Measurements from ENCODE around the gene PIK3R3. TPM values are rescaled to one million over a fixed set of nuclear protein-coding genes. Genes with fewer than 3 reads are reported as not detected.

Gene PIK3R3
- total RNA-seq, 1 experiment from 2014 or later, result 9.0 TPM

DNA sequence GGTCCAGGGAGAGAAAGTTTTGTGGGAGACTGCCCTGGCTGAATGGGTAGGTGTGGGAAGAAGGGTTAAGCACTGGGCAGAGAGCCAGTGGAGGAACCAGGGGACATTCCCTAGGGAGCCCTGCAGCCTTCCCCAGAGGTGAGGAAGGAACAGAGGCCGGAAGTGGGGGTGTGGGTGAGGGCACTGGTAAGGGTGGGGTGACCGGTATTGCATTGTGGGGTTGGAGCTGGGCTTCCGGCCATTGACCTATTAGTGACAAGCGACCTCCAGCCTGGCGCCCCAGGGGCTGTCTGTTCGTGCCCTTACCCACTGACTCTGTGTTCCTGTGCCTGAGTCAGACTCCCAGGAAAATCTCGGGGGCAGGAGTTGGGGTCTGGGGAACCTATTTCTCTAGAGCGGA lies 38.9 kb upstream of the PIK3R3 start:
- POLR2A ChIA-PET, result no interaction called here
- Mint-ChIP-seq H3K9me3 (no peaks in the 10 kb centered on the region), H3K4me1 (peaks cover 25% of the 10 kb centered on the region), H3K4me3 (no peak overlapping the region), H3K27ac (no peak overlapping the region), H3K36me3 (no peaks in the 10 kb centered on the region), H3K27me3 (ENCODE audit: low read depth) (peaks cover 36% of the 10 kb centered on the region)
- CTCF ChIA-PET, result interaction anchor here (0.9 kb wide), 1 partner anchor 52 kb away, joined by 3 read pairs; no protein-coding TSS in a partner anchor
- no peak for ATAC-seq
- TF ChIP-seq GABPB1 (CRISPR knock-in tag; IDR thresholded peaks at IDR 0.05), result no peak
- TF ChIP-seq ZNF671 (CRISPR knock-in tag; IDR thresholded peaks at IDR 0.05), result no peak
- TF ChIP-seq ZBTB43 (CRISPR knock-in tag; IDR thresholded peaks at IDR 0.05), result no peak
- TF ChIP-seq, protein P1, sequence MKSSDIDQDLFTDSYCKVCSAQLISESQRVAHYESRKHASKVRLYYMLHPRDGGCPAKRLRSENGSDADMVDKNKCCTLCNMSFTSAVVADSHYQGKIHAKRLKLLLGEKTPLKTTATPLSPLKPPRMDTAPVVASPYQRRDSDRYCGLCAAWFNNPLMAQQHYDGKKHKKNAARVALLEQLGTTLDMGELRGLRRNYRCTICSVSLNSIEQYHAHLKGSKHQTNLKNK (CRISPR knock-in tag; IDR thresholded peaks at IDR 0.05), result no peak
- no peak for DNase-seq (ENCODE audit: low spot score)

- H3K27me3 Mint-ChIP-seq (ENCODE audit: low read depth), result peaks cover 47% of the 10 kb centered on the region
- ChIA-PET CTCF (no interaction called here), POLR2A (no interaction called here)
- peaks cover 28% of the 10 kb centered on the region for H3K4me1 Mint-ChIP-seq
- no peaks in the 10 kb centered on the region for H3K9me3 Mint-ChIP-seq
- no peak overlapping the region for H3K4me3 Mint-ChIP-seq
- H3K27ac Mint-ChIP-seq, result no peak overlapping the region
- H3K36me3 Mint-ChIP-seq, result no peaks in the 10 kb centered on the region
- DNase-seq (ENCODE audit: low spot score) (no peak), ATAC-seq (no peak)
- no peak for TF ChIP-seq HMGA2 (CRISPR knock-in tag; IDR thresholded peaks at IDR 0.05)
- no peak for TF ChIP-seq USF2 (CRISPR knock-in tag; IDR thresholded peaks at IDR 0.05)
- no peak for TF ChIP-seq FOXK1 (CRISPR knock-in tag; IDR thresholded peaks at IDR 0.05)
- TF ChIP-seq ZNF232 (CRISPR knock-in tag; IDR thresholded peaks at IDR 0.05), result no peak
- TF ChIP-seq RELA (CRISPR knock-in tag; IDR thresholded peaks at IDR 0.05; ENCODE audit: borderline replicate concordance), result no peak
- TF ChIP-seq, protein P2, sequence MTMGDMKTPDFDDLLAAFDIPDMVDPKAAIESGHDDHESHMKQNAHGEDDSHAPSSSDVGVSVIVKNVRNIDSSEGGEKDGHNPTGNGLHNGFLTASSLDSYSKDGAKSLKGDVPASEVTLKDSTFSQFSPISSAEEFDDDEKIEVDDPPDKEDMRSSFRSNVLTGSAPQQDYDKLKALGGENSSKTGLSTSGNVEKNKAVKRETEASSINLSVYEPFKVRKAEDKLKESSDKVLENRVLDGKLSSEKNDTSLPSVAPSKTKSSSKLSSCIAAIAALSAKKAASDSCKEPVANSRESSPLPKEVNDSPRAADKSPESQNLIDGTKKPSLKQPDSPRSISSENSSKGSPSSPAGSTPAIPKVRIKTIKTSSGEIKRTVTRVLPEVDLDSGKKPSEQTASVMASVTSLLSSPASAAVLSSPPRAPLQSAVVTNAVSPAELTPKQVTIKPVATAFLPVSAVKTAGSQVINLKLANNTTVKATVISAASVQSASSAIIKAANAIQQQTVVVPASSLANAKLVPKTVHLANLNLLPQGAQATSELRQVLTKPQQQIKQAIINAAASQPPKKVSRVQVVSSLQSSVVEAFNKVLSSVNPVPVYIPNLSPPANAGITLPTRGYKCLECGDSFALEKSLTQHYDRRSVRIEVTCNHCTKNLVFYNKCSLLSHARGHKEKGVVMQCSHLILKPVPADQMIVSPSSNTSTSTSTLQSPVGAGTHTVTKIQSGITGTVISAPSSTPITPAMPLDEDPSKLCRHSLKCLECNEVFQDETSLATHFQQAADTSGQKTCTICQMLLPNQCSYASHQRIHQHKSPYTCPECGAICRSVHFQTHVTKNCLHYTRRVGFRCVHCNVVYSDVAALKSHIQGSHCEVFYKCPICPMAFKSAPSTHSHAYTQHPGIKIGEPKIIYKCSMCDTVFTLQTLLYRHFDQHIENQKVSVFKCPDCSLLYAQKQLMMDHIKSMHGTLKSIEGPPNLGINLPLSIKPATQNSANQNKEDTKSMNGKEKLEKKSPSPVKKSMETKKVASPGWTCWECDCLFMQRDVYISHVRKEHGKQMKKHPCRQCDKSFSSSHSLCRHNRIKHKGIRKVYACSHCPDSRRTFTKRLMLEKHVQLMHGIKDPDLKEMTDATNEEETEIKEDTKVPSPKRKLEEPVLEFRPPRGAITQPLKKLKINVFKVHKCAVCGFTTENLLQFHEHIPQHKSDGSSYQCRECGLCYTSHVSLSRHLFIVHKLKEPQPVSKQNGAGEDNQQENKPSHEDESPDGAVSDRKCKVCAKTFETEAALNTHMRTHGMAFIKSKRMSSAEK (CRISPR knock-in tag; IDR thresholded peaks at IDR 0.05; ENCODE audit: borderline replicate concordance), result no peak
- no peak for TF ChIP-seq ZNF317 (CRISPR knock-in tag; IDR thresholded peaks at IDR 0.05; ENCODE audit: borderline replicate concordance, low read depth)
- no peak for TF ChIP-seq PRDM15 (CRISPR knock-in tag; IDR thresholded peaks at IDR 0.05)
- no peak for TF ChIP-seq ZNF512 (CRISPR knock-in tag; IDR thresholded peaks at IDR 0.05; ENCODE audit: borderline replicate concordance)
- TF ChIP-seq NR2C2 (CRISPR knock-in tag; IDR thresholded peaks at IDR 0.05), result no peak
- TF ChIP-seq NR3C1 (CRISPR knock-in tag; conservative IDR thresholded peaks at IDR 0.05; ENCODE audit: low read depth), result no peak
- TF ChIP-seq ATF3 (CRISPR knock-in tag; conservative IDR thresholded peaks at IDR 0.05), result no peak
- TF ChIP-seq ZNF423 (CRISPR knock-in tag; IDR thresholded peaks at IDR 0.05), result no peak
- TF ChIP-seq SMAD3 (CRISPR knock-in tag; IDR thresholded peaks at IDR 0.05; ENCODE audit: borderline replicate concordance), result no peak
- no peak for TF ChIP-seq OVOL2 (CRISPR knock-in tag; IDR thresholded peaks at IDR 0.05; ENCODE audit: borderline replicate concordance)
- no peak for TF ChIP-seq MXD4 (CRISPR knock-in tag; IDR thresholded peaks at IDR 0.05; ENCODE audit: borderline replicate concordance)
- TF ChIP-seq, protein P3, sequence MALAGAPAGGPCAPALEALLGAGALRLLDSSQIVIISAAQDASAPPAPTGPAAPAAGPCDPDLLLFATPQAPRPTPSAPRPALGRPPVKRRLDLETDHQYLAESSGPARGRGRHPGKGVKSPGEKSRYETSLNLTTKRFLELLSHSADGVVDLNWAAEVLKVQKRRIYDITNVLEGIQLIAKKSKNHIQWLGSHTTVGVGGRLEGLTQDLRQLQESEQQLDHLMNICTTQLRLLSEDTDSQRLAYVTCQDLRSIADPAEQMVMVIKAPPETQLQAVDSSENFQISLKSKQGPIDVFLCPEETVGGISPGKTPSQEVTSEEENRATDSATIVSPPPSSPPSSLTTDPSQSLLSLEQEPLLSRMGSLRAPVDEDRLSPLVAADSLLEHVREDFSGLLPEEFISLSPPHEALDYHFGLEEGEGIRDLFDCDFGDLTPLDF (CRISPR knock-in tag; IDR thresholded peaks at IDR 0.05), result no peak
Measured at GRCh38 chr1:46169811-46170454, 37.5 kb upstream of the PIK3R3 start.

All from WTC11 (cell line).